Lung (tissue), 12 donors: ENCODE data around the gene ZNF43. TPM values are rescaled to one million over a fixed set of nuclear protein-coding genes. Genes with fewer than 3 reads are reported as not detected.

ENCODE experiments used
- ATAC-seq: fragments of 200-7000 bp; cut with Tn5 transposase; one replicate; pipeline ENCODE4 v1.9.1; 2020; ENCODE audit warnings: moderate number of reproducible peaks; ENCODE audit not compliant: insufficient read depth, low FRiP score
- DNase-seq, 3 donors: peaks; one replicate each; pipeline ENCODE4 v3.0.0-alpha.2; 2013 to 2017
- H3K27ac ChIP-seq, 2 donors: one replicate each; pipeline ENCODE4 v1.5.1; 2013; ENCODE audit warnings: mild to moderate bottlenecking in 2 of 2, moderate library complexity in 2 of 2, control low read depth in 1 of 2, inconsistent platforms in 1 of 2, low read depth in 1 of 2, low read length in 1 of 2
- H3K27me3 ChIP-seq, 3 donors: one replicate each; pipeline ENCODE4 v1.5.1; 2013; ENCODE audit warnings: low read length in 2 of 3; ENCODE audit not compliant: control insufficient read depth in 3 of 3, insufficient read depth in 3 of 3
- H3K36me3 ChIP-seq, 4 donors: one replicate each; pipeline ENCODE4 v1.5.1; 2013; ENCODE audit warnings: low read length in 4 of 4, mild to moderate bottlenecking in 1 of 4, moderate library complexity in 1 of 4; ENCODE audit not compliant: control insufficient read depth in 4 of 4, insufficient read depth in 4 of 4
- H3K4me1 ChIP-seq, 5 donors: one replicate each; pipeline ENCODE4 v1.5.1; 2013; ENCODE audit warnings: low read length in 5 of 5, mild to moderate bottlenecking in 2 of 5, moderate library complexity in 1 of 5; ENCODE audit not compliant: control insufficient read depth in 5 of 5, insufficient read depth in 5 of 5
- H3K4me3 ChIP-seq: one replicate; pipeline ENCODE4 v1.5.1; 2013; ENCODE audit warnings: mild to moderate bottlenecking, control low read depth, moderate library complexity
- H3K9ac ChIP-seq, 2 donors: one replicate each; pipeline ENCODE4 v1.5.1; 2013; ENCODE audit warnings: low read length in 2 of 2, control low read depth in 1 of 2; ENCODE audit not compliant: insufficient read depth in 1 of 2
- H3K9me3 ChIP-seq, 4 donors: one replicate each; pipeline ENCODE4 v1.5.1; 2013; ENCODE audit warnings: low read length in 3 of 4, mild to moderate bottlenecking in 1 of 4, moderate library complexity in 1 of 4; ENCODE audit not compliant: control insufficient read depth in 4 of 4, insufficient read depth in 3 of 4
- CTCF ChIP-seq: IDR thresholded peaks from 2 replicates; pipeline ENCODE4 v1.5.1; 2012; ENCODE audit warnings: mild to moderate bottlenecking; ENCODE audit errors: control extremely low read depth, extremely low read depth
- WGBS, 2 donors: extraction: QIAGEN DNeasy Blood & Tissue Kit; methylation state at CpG; one replicate each; pipeline ENCODE4 v1.1.7; 2013; 5-methylcytosine and 5-hydroxymethylcytosine counted together
- polyA plus RNA-seq, 2 donors: library from polyadenylated mRNA; stranded (reverse); fragments of 200-250 nt; gene quantifications; one replicate each; pipeline ENCODE4 v1.2.1, GENCODE V29; 2013
- total RNA-seq, 2 donors: library from RNA; depleted of rRNA in 1 of 2; stranded (reverse); fragments of >200 nt in 1 of 2; gene quantifications; one replicate each; pipeline ENCODE4 v1.2.1, GENCODE V29; 2014 to 2021
- donor health status: control.
- donor health status: control.
- donor health status: Bipolar disorder and iron deficiency.
- donor health status: healthy.
- donor health status: DM: yes; HTN: yes; CAD: no.

The ZNF43 gene
- total and polyA plus RNA-seq, 4 donors = 3.1 to 29.2 (median 10.7) TPM

DNA sequence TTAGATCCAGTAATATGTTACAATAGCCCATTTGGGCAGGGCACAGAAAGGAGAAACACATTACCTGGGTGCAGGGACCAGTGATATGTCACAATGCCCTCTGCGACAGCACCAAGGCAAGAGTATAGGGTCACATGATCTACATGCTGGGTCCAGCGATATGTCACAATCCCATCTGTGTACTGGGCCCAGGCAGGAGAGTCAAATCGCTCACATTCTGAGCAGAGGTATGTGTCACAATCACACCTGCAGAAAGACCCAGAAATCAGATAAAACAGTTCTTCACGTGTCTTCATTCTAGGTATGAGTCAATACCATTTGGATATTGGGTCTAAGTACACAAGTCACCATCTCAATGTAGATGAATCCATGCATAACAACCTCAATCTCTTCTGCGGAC lies 7.1 kb upstream of the ZNF43 start:
- H3K4me1 ChIP-seq = no peaks in the 10 kb centered on the region
- no peak for DNase-seq
- H3K36me3 ChIP-seq = peaks cover 9 to 44% (median 28%) of the 10 kb centered on the region in 4 donors
- TF ChIP-seq CTCF = no peak
- no peak for ATAC-seq
- no peaks in the 10 kb centered on the region for H3K9me3 ChIP-seq
- H3K27me3 ChIP-seq = no peaks in the 10 kb centered on the region
- no peak overlapping the region for H3K27ac ChIP-seq
- no peak overlapping the region for H3K9ac ChIP-seq
- no peak overlapping the region for H3K4me3 ChIP-seq
- WGBS, 2 donors = 87 to 95% methylated on average over 5 of the region's 5 CpGs

DNA sequence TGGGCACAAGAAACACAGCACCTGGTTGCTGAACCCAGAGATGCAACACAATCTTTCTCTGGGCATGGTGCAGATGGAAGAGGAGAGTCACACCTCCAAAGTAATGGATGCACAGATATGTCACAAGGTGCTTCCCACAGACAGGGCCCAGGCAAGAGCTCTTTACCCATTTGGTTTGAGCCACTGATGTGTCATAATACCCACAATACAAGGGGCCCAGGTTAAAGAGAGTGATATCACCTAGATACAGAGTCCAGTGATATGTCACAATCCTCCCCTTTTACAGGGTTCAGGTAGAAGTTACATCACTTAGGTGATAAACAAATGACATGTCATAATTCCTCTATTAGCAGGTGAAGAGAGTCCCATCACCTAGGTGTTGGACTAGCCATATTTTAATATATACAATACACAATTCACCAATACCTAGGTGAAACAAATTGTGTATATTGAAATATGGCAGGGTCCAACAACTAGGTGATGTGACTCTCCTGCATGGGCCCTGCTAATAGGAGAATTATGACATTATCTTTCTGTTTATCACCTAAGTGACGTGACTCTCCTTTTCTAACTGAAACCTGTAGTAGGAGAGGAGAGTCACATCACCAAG lies 5.6 kb upstream of the ZNF43 start:
- Histone ChIP-seq H3K9ac (no peak overlapping the region), H3K4me3 (no peak overlapping the region), H3K9me3 (no peaks in the 10 kb centered on the region), H3K27ac (no peak overlapping the region), H3K27me3 (no peaks in the 10 kb centered on the region), H3K4me1 (peaks cover 0 to 2% (median 0%) of the 10 kb centered on the region in 5 donors), H3K36me3 (peaks cover 9 to 42% (median 24%) of the 10 kb centered on the region in 4 donors)
- 78 to 88% methylated on average over 1 of the region's 1 CpG for WGBS, 2 donors
- DNase-seq = no peak
- ATAC-seq = no peak
- TF ChIP-seq CTCF = no peak

- DNase-seq = no peak
- no peak for ATAC-seq
- Histone ChIP-seq H3K9ac (no peak overlapping the region), H3K27ac (no peak overlapping the region), H3K4me3 (no peak overlapping the region), H3K27me3 (no peaks in the 10 kb centered on the region), H3K36me3 (peaks cover 9 to 39% (median 24%) of the 10 kb centered on the region in 4 donors), H3K9me3 (no peaks in the 10 kb centered on the region), H3K4me1 (peaks cover 0 to 4% (median 0%) of the 10 kb centered on the region in 5 donors)
- no peak for TF ChIP-seq CTCF
- WGBS, 2 donors = 96 to 97% methylated on average over 5 of the region's 5 CpGs
These were observed 5.1 kb upstream of the ZNF43 start for GRCh38 chr19:21841081-21841480.

DNA sequence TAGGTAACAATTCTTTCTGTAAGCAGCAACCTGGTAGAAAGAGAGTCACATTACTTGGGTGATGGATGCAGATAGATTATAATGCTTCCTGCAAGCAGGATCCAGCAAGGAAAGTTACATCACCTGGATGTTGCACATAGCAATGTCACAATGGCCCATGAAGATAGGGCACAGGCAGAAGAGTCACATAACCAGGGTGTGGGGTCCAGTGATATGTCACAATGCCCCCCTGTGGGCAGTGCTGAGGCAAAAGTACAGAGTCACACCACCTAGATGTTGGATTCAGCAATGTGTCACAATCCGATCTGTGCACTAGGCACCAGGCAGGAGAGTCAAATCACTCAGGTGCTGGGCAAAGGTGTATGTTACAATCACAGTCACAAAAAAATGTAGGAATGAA lies 4.0 kb upstream of the ZNF43 start:
- Histone ChIP-seq H3K27ac (no peak overlapping the region), H3K9me3 (no peaks in the 10 kb centered on the region), H3K27me3 (no peaks in the 10 kb centered on the region), H3K4me3 (no peak overlapping the region), H3K4me1 (peaks cover 0 to 4% (median 0%) of the 10 kb centered on the region in 5 donors), H3K36me3 (peaks cover 9 to 38% (median 21%) of the 10 kb centered on the region in 4 donors), H3K9ac (no peak overlapping the region)
- TF ChIP-seq CTCF = no peak
- DNase-seq = no peak
- no peak for ATAC-seq
- 47 to 84% methylated on average over 1 of the region's 1 CpG for WGBS, 2 donors
